MM.1S (cell line): ENCODE data around the gene PNN.
"Not testable (repeated sequence)": the region's sequence is repeated elsewhere in the genome, so short reads cannot be mapped to it uniquely, and the experiment has no call there.

Experiments used
- DNase-seq: peaks from one replicate; pipeline ENCODE4 v3.0.0-alpha.2; 2015
- H2AFZ ChIP-seq: fragments of 300-600 bp; sonication (generic); 2 replicates; pipeline ENCODE4 v1.6.0; 2016; ENCODE audit warnings: antibody characterized with exemption, low read length
- H3F3A ChIP-seq: fragments of 300-600 bp; sonication (generic); 2 replicates; pipeline ENCODE4 v1.6.1; 2016; ENCODE audit warnings: mild to moderate bottlenecking, antibody characterized with exemption, low read length, moderate library complexity, mixed read lengths; ENCODE audit not compliant: insufficient read depth
- H3K27ac ChIP-seq: fragments of 300-600 bp; sonication (generic); 2 replicates; pipeline ENCODE4 v1.5.1; 2016; ENCODE audit warnings: mild to moderate bottlenecking, low read length
- H3K27me3 ChIP-seq: fragments of 300-600 bp; sonication (generic); replicated peaks from 2 replicates; pipeline ENCODE4 v1.6.0; 2016; ENCODE audit warnings: low read length; ENCODE audit not compliant: insufficient read depth
- H3K36me3 ChIP-seq: fragments of 300-600 bp; sonication (generic); replicated peaks from 2 replicates; pipeline ENCODE4 v1.6.1; 2016; ENCODE audit warnings: mild to moderate bottlenecking, low read length, mixed read lengths; ENCODE audit not compliant: insufficient read depth
- H3K4me1 ChIP-seq: fragments of 300-600 bp; sonication (generic); 2 replicates; pipeline ENCODE4 v1.6.1; 2016; ENCODE audit warnings: low read length, mixed read lengths
- H3K4me2 ChIP-seq: fragments of 300-600 bp; sonication (generic); 2 replicates; pipeline ENCODE4 v1.6.0; 2016; ENCODE audit warnings: low read depth, low read length
- H3K4me3 ChIP-seq: fragments of 300-600 bp; sonication (generic); 2 replicates; pipeline ENCODE4 v1.5.1; 2016; ENCODE audit warnings: low read length, mixed read lengths
- H3K79me2 ChIP-seq: fragments of 300-600 bp; sonication (generic); 2 replicates; pipeline ENCODE4 v1.6.1; 2016; ENCODE audit warnings: mixed run types, low read length, mixed read lengths
- H3K9ac ChIP-seq: fragments of 300-600 bp; sonication (generic); 2 replicates; pipeline ENCODE4 v1.6.1; 2016; ENCODE audit warnings: low read length, mixed read lengths
- H3K9me2 ChIP-seq: fragments of 300-600 bp; sonication (generic); replicated peaks from 2 replicates; pipeline ENCODE4 v1.6.1; 2016; ENCODE audit warnings: mild to moderate bottlenecking, low read length, mixed read lengths; ENCODE audit not compliant: insufficient read depth
- H3K9me3 ChIP-seq: fragments of 300-600 bp; sonication (generic); replicated peaks from 2 replicates; pipeline ENCODE4 v1.6.1; 2016; ENCODE audit warnings: mild to moderate bottlenecking, low read length, mixed read lengths; ENCODE audit not compliant: insufficient read depth
- H4K20me1 ChIP-seq: fragments of 300-600 bp; sonication (generic); 2 replicates; pipeline ENCODE4 v1.6.1; 2016; ENCODE audit warnings: mild to moderate bottlenecking, low read length, moderate library complexity, mixed read lengths; ENCODE audit not compliant: insufficient read depth
- EZH2 ChIP-seq: fragments of 300-600 bp; sonication (generic); optimal IDR thresholded peaks from 2 replicates; pipeline ENCODE3; 2017; ENCODE audit warnings: low read depth, mild to moderate bottlenecking, antibody characterized with exemption, low read length, mixed read lengths
- EZH2phosphoT487 ChIP-seq: fragments of 300-600 bp; sonication (generic); IDR thresholded peaks from 2 replicates; pipeline ENCODE4 v1.6.1; 2018; ENCODE audit warnings: antibody characterized with exemption, low read length
- TF ChIP-seq, protein P1 (sequence below): fragments of 300-600 bp; sonication (generic); IDR thresholded peaks from 2 replicates; pipeline ENCODE4 v1.5.1; 2016; ENCODE audit warnings: antibody characterized with exemption, low read length, mixed read lengths

The PNN gene

DNA sequence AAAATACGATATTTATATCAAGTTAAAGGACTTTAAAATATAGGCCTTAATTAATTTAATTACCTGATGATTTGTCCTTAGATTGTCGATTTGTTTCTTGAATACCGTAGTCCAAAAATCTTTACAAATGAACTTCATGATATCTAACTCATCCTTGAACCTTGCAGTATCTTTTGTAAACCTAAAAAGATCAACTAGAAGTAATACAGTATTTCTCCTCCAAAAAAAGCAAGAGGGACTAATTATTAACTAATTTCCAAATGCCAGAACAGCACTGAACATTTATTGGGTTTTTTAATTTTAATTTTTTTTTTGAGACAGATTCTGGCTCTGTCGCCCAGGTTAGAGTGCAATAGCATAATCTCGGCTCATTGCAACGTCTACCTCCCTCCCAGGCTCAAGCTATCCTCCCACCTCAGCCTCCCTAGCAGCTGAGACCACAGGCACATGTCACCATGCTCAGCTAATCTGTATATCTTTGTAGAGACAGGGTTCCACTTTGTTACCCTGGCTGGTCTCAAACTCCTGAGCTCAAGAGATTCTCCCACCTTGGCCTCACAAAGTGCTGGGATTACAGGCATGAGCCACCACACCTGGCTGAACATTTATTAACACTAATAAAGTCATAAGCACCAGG, 16.7 kb upstream of the PNN start:
- Histone ChIP-seq H3K4me3 (no peak overlapping the region), H2AFZ (no peak overlapping the region), H3K27ac (no peak overlapping the region), H3K9me2 (no peaks in the 10 kb centered on the region), H3K9ac (no peak overlapping the region), H3F3A (no peaks in the 10 kb centered on the region), H3K36me3 (no peaks in the 10 kb centered on the region), H3K4me1 (no peaks in the 10 kb centered on the region), H3K4me2 (no peak overlapping the region), H3K79me2 (no peaks in the 10 kb centered on the region), H4K20me1 (no peaks in the 10 kb centered on the region), H3K27me3 (no peaks in the 10 kb centered on the region), H3K9me3 (no peaks in the 10 kb centered on the region)
- no peak for DNase-seq
- no peak for TF ChIP-seq EZH2phosphoT487
- TF ChIP-seq EZH2, result no peak
- TF ChIP-seq, protein P1, sequence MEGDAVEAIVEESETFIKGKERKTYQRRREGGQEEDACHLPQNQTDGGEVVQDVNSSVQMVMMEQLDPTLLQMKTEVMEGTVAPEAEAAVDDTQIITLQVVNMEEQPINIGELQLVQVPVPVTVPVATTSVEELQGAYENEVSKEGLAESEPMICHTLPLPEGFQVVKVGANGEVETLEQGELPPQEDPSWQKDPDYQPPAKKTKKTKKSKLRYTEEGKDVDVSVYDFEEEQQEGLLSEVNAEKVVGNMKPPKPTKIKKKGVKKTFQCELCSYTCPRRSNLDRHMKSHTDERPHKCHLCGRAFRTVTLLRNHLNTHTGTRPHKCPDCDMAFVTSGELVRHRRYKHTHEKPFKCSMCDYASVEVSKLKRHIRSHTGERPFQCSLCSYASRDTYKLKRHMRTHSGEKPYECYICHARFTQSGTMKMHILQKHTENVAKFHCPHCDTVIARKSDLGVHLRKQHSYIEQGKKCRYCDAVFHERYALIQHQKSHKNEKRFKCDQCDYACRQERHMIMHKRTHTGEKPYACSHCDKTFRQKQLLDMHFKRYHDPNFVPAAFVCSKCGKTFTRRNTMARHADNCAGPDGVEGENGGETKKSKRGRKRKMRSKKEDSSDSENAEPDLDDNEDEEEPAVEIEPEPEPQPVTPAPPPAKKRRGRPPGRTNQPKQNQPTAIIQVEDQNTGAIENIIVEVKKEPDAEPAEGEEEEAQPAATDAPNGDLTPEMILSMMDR, result no peak

DNA sequence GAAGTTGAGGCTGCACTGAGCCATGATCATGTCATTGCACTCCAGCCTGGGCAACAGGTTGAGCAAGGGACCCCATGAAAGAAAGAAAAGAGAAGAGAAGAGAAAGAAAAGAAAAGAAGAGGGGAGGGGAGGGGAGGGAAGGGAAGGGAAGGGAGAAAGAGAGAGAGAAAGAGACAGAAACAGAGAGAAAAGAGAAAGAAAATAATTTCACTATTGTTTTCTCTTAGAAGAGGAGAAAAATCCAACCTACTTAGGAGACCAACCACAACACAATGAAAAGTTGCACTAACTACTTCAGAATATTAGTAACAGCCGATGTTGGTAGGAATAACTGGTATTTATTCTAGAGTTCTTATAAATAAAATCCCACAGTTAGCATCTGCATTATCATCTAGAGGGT, 14.6 kb upstream of the PNN start:
- DNase-seq, result no peak
- H3K79me2 ChIP-seq, result 0 out of 2 replicates have a peak, but pooled peaks cover 3% of the 10 kb centered on the region
- no peaks in the 10 kb centered on the region for H3K36me3 ChIP-seq
- H3F3A ChIP-seq, result no peaks in the 10 kb centered on the region
- no peak overlapping the region for H3K27ac ChIP-seq
- no peak overlapping the region for H3K4me3 ChIP-seq
- H3K9ac ChIP-seq, result no peak overlapping the region
- H3K4me2 ChIP-seq, result no peak overlapping the region
- H3K4me1 ChIP-seq, result no peaks in the 10 kb centered on the region
- no peaks in the 10 kb centered on the region for H3K9me2 ChIP-seq
- H3K9me3 ChIP-seq, result no peaks in the 10 kb centered on the region
- H4K20me1 ChIP-seq, result no peaks in the 10 kb centered on the region
- TF ChIP-seq EZH2phosphoT487 (no peak), EZH2 (no peak)
- TF ChIP-seq, protein P1, result no peak
- H3K27me3 ChIP-seq, result no peaks in the 10 kb centered on the region
- H2AFZ ChIP-seq, result no peak overlapping the region

DNA sequence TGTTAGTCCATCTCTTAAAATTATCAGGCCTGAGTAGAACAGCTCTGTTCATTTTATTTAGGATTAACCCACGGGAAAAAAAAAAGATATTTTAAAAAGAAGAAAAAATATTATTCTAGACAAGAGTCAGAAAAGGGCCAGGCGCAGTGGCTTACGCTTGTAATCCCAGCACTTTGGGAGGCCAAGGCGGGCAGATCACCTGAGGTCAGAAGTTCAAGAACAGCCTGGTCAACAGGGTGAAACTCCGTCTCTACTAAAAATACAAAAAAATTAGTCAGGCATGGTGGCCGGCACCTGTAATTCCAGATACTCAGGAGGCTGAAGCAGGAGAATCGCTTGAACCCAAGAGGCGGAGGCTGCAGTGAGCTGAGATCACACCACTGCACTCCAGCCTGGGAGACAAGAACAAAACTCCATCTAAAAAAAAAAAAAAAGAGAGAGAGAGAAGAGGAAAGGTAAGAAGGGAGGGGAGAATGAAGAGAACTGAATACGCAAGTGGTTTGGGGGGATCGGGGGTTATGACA, 7.2 kb upstream of the PNN start:
- not testable (repeated sequence) for H3K9me3 ChIP-seq, H3K4me3 ChIP-seq, H2AFZ ChIP-seq, H3K9me2 ChIP-seq, H3K27me3 ChIP-seq, H3K27ac ChIP-seq, DNase-seq, H3K36me3 ChIP-seq, H3K4me1 ChIP-seq, H3K4me2 ChIP-seq, H3K9ac ChIP-seq, H4K20me1 ChIP-seq
- H3K79me2 ChIP-seq, result peaks cover 28% of the 10 kb centered on the region
- H3F3A ChIP-seq, result peaks cover 16% of the 10 kb centered on the region

DNA sequence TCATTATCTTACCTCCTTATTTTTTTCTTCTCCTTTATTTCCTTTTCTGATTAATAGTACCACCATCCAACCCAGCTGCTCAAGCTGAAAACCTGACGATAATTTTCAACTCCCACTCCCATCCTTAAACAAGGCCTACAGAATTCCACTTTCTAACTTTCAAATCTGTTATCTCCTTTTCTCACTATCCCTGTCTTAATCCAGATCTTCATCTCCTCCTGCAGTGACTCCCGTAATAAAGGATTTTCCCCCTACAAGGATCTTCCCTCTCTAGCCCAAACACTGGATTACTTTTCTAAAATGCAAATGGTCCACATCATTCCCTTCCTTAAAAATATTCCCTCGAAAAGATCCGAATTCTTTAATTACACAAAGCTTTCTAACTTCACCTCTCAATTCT, 6.5 kb upstream of the PNN start:
- Histone ChIP-seq H3K4me3 (no peak overlapping the region), H3K27me3 (no peaks in the 10 kb centered on the region), H2AFZ (no peak overlapping the region), H3K79me2 (peaks cover 28% of the 10 kb centered on the region), H3K36me3 (no peaks in the 10 kb centered on the region), H3K9me3 (no peaks in the 10 kb centered on the region), H4K20me1 (no peaks in the 10 kb centered on the region), H3K4me1 (peaks cover 4% of the 10 kb centered on the region; the same call in 1 of the 2 replicates), H3F3A (peaks cover 16% of the 10 kb centered on the region), H3K9ac (no peak overlapping the region), H3K9me2 (no peaks in the 10 kb centered on the region), H3K4me2 (peak overlapping the region; percentile 74), H3K27ac (no peak overlapping the region)
- DNase-seq, result no peak
- no peak for TF ChIP-seq EZH2phosphoT487
- TF ChIP-seq, protein P1, result no peak
- TF ChIP-seq EZH2, result no peak
